NCI-H2107 treated with DMSO at 0.1 percent for 48 hours (cell line): Measurements from ENCODE around the gene PARD3.
"Not testable (repeated sequence)": the region's sequence is repeated elsewhere in the genome, so short reads cannot be mapped to it uniquely, and the experiment has no call there.

Experiments
- DNase-seq: peaks from one replicate; lab custom pipeline; 2025; ENCODE audit not compliant: unreplicated experiment; lab: John Stamatoyannopoulos, UW

PARD3 gene

DNA sequence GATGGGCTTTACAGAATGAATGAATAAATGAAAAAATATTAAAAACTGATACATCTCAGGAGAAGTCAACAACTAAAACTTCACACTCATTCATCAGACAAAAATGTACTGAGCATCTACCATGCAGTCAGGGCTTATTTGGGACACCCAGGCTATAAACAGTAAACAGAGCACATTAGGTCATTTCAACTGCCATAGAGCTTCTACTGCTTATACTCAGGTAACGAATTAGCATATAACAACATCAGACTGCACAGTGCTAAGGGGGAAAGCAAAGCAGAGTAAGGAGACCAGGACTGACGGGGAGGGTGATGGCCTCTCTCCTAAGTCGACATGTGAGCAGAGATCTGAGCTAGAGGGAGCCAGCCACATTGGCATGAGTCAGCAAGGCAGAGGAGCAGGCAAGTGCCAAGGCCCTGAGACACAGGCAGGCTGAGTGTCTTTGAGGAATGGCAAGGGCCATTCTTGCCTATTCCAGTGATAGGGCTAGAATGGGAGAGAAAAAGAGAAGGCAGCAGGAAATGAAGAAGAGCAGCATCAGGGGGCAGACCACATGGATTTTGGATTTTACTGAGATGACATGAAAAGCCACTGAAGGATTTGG is 528.9 kb downstream of the PARD3 start:
- DNase-seq: no peak

DNA sequence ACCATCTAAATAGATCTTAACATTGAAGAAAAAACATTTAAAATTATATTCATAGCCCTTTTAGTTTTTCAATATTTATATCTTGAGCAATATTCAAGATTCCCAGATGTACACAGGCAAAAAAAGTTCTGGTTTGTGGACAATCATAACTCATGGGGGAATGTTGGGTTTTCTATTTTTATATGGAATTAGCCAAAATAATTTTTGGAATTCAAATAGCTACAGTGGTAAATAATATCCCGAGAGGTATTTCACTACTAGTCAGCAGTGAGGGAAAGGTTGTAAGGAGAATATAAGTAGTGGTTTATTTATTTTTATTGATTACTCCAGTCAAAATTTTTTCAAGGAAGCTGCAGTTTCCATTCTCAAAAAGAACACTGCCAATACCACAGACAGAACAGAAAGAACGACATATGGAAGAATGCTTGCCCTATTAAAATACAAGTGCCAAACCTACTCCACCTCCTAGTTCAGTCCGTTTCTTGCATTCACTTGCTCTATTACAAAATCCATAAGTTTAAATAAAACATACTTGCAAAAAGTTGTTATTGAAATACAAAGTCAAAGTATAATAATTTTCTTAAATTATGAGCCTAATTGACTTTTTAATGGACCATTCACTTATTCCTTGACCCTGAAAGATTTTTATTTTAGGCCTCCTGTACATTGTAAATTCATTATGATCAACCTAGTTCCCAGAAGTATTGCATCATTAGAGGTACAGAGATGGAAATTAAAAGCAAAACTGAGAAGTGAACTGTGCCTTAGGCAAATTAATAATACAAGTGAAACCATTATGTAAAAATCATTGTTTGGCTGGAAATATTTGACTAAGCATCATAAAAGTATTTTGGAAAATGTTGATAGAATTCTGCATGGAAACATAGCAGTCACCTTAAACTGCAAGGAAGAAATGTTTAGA is 533.2 kb downstream of the PARD3 start:
- DNase-seq: no peak

DNA sequence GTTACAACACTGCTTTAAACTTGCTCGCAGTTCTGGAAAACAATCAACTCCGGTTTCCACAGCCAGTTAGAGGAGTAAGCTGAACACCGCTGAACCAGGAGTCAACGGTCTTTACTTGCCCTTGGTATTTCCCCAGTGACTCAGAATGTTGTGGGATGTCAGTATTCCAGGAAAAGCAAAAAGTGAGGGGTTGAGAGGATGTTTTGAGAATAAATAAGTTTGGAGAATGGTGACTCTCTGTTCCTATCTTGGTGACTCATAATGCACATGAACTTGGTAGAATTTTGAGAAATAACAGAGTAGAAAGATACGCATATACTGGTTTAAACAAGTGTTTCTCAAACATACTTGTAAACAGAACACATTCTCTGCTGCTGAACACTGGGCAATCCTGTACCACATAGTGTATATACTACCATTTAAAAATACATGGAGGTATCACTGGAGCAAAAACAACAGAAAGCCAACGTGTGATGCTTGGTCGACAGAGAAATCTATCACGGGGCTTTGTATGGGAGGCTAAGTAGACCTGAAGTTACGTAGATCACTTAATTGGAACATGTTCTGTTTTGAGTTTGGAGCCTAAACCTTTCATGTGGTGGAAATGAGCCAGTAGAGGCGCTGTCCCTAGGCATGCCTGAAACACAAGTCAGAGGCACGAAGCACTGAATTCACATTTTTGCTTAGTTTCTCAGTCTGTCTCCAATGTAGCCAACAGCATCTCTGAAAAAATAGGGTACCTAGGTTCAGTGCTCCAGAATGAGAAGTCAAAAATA is 534.3 kb downstream of the PARD3 start:
- no peak for DNase-seq

DNA sequence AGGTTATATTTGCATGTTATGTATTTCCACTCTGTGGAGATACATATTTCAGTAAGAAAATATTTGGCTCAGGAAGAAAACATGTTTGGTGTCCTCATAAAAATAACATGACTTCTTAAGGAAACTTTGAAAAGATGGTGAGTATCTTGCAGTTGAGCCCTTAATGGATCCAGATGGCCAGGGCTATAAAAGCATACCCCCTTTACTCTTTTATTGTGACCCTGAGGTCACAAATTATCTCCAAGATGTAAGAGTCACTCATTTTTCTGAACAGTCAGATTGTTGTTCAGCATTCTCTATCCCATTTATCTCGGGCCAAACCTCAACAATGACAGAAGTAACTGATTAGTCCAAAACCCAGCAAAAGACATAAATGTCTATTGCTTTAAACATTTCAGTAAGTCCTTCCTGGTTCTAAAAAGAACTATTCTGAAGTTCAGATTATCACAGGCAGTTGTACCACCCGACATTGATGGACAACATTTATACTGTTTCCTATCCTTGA is 539.4 kb downstream of the PARD3 start:
- no peak for DNase-seq

DNA sequence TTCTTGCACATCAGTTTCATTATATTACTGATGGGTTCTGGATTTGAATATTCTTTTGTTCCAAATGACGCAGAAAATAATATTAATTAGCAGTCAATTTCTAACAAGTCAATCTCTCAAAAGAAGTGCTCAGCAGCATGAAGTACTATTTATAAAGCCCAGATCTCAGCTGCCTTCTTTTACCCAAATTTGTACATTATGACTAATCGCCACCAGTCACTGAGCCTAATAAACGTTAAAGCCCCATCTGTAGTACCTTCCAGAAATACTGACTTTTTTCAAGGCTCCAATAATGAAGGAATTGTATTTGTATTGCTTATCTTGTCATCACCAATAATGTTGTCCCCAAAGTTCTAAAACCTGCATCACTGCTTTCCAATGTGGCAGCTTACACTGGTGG is 540.2 kb downstream of the PARD3 start:
- DNase-seq: no peak

DNA sequence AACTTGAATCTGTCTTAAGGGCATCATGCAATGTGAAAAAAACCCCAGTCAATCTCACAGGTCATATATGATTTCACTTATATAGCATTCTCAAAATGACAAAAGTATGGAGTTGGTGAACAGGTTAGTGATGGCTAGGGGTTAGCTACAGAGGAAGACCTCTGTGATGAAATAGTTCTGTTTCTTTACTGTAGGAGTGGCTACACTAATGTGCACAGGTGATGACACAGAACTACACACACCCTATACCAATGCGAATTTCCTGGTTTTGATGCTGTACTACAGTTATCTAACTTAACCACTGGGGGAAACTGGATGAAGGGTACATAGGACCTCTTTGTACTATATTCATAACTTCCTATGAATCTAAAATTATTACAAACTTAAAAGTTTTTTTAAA is 541.8 kb downstream of the PARD3 start:
- no peak for DNase-seq

DNA sequence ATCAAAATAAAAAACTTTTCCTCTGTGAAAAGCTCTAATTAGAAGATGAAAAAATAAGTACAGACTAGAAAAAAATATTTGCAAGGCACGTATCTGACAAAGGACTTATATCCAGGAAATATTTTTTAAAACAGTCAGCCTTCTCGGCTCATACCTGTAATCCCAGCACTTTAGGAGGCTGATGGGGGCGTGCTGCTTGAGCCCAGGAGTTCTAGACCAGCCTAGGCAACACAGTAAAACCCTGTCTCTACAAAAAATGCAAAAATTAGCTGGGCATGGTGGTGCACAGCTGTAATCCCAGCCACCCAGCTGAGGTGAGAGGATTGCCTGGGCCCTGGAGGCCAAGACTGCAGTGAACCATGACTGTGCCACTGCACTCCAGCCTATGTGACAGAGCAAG is 542.8 kb downstream of the PARD3 start:
- DNase-seq: no peak

DNA sequence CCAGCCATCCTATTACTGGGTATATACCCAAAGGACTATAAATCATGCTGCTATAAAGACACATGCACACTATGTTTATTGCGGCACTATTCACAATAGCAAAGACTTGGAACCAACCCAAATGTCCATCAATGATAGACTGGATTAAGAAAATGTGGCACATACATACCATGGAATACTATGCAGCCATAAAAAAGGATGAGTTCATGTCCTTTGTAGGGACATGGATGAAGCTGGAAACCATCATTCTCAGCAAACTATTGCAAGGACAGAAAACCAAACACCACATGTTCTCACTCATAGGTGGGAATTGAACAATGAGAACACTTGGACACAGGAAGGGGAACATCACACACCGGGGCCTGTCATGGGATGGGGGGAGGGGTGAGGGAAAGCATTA is 546.7 kb downstream of the PARD3 start:
- not testable (repeated sequence) for DNase-seq

DNA sequence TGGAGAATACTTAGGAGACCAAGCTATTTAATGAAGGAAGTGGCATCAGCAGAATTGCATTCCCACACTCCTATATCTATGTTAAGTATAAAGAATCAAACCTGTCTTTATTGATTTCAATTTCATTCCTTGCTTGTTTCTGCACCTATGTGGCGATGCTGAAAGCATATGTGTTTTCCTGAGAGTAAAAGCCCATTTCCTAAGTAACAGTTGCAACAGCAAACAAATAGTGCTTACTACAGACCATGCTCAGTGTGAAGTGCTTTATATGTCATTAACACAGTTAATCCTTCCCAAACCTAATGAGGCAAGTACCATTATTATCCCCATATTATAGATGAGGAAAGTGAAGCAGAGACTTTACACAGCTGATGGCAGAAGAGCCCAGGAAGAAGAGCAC is 552.1 kb downstream of the PARD3 start:
- no peak for DNase-seq

DNA sequence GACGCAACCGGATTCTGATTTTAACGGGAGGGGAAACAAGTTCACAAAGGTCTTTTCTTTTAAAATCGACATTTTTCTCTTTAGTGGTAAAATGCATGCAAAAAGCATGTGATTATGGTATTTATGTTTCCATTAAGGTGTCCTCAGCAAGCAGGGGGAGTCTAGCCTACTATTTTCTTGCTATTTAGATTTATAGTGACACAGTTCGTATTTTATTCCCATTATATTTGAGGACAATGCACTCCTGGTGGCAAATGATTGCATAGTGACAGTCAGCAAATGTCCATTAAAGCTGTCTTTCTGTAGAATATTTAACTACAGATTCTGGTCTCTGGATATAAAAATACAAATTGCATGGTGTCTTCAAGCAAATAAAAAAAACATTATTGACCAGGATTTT is 554.2 kb downstream of the PARD3 start:
- DNase-seq: no peak

DNA sequence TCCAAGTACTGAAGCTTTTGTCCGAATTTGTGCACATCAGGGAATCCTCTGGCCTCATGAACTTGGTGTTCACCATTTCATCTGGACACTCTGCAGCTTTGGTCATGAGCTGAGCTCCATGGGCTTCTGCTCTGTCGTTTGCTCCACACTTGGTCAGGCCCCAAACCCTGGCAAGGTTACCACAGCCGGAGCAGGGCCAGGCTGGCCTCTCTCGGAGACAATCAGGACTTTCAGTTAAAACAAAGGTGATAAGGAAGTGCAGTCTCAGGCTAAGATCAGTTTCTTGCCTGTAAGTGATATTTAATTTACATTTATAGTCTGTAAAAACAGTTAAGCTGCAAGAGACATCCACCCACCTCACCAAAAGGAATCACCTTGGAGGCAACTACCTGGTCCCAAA is 558.9 kb downstream of the PARD3 start:
- DNase-seq: no peak

DNA sequence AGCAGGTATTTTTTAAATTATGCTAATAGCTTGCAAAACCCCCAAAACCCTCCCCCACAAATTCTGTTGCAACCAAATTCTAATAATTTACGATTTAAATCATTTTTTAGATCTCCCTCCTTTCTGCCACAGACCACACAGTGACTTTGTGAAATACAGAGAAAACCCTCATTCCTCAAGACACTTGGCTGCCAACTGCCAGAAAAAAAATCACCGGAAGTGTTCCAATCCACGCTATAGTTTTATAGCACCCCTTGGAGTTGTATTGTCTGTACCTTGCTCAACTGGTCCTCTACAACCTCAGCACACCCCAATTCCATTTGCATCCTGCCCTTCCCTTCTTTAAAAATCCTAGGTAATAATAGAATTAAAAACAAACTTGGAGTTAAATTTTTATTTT is 560.1 kb downstream of the PARD3 start:
- no peak for DNase-seq

DNA sequence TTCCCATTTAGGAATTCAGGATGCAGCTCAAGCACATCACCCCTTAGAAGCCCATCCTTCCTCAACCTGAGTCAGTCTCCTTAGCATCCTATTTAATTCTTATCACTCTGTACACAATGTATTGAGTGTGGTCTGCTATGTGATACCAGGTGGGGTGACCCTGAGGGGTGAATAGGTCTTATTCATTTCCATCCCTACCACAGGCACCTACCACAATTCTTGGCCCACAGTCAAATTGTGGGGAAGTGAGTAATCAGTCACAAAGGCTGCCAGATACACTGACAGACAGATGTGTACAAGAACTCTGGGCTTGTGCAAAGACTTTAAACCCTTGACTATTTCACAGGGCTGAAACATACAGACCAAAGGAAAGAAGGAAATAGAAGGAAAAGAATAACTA is 560.5 kb downstream of the PARD3 start:
- no peak for DNase-seq

DNA sequence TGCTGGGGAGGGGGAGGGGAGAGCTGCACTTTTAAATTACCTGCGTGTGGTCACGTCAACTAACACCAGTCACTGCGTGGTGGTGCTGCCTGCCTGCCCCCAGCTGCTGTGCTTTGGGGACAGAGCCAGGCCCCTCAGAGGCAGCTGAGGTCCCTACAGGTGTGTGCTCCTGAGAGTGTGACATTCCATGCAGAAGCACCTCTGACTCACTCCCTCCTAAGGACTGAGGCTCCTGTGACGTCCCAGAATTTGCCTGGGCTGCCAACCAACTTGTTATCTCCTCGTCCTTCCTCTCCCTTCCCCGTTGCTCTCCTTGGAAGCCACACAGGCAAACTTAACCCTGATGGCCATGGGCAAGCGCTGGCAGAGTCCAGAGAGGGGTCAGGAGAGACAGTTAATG is 563.0 kb downstream of the PARD3 start:
- DNase-seq: no peak

DNA sequence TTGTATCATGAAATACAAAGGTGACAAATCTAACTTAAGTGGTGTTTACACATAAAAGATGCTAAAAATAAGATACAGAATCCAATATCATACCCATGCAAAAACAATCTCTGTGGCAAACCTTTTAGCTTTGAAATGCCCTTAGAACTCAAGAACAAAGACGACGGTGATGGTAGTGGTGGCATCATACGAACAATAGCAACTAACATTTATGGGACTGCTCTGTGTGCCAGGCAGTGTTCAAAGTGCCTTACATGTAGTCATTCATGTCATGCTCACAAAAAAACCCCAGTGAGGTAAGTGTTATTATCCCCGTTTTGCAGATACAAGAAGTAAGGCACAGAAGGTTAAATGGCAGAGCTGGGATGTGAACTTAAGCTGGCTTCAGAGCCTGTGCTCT is 563.9 kb downstream of the PARD3 start:
- DNase-seq: no peak

DNA sequence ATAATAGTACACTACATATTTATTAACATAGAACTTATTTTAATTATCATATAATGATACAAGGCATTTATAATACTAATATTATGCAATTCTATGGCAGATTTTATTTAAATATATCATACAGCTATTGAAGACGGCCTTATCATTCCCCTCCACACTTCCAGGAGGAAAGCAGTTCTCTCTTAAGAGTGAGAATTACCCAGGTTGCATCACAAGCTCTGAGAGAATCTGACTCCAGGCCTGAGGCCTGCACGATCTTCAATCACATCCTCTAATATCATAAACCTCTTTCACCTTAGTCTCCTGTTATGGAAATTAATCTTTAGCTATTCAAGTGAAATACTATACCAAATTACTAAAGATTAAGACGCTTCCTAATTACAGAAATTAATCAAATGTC is 564.4 kb downstream of the PARD3 start:
- no peak for DNase-seq

DNA sequence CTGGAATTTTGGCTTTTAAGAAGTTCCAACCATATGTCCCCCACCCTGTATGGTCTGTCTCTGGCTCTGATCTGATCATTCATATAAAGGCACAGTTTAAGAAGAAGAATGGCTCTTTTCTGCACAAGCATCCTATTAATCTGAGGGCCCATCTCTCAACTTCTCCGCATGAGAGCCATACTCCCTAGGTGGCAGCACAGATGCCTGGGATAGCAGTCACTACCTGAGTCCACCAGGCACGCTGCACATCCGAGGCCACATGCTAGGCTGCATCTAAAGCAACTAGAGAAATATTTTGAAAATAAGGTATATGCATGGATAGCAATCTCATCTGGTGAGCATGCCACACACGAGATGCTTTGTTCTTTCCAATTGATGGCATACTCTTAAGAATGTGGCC is 565.5 kb downstream of the PARD3 start:
- DNase-seq: no peak

DNA sequence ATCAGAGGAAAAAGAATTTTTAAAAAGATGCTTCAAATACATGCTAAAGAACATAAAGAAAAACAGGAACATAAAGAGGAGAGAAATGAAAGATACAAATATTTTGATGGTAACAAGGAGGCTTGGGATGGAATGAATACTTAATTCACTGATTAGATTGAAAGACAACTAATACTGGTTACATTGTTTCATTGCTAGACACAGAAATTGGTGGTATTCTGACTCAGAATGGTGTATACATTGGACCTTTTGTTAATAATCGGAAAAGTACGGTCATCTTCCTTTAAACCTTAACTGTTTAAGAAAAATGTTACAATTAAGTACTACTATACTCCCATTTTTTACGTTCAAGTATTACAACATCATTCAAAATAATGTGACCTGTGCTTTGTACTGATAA is 567.5 kb downstream of the PARD3 start:
- no peak for DNase-seq

DNA sequence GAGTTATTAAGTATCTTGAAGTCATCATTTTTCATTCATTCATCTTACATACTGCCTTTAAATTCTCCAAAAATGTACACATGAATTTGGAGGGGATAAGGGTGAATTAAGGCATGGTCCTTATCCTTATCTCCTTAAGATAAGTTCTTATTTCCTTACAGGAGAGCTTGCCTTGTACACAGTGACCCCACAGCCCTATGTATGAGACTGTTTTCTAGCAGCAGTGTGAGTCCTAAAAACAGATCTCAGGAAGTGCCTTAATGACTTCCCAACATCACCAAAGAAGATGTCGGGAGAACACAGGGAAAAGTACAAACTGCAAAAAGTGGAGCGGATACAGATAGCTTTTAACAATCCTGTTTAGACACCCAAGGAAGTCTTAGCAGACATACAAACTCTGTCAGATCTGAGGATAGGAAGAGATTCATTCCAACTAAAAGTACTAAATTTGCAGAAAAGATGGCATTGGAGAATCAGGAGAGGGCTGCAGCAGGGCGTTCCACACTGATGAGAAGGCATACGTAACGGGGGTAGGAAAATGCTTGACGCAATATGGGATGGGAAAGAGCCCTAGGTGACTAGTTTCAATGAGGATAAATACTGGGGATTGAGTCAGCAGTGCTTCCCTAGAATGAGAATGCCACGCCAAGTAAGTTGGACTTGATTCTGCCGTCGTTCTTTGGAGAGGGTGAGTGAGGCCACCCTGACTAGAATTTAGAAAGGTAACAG is 570.2 kb downstream of the PARD3 start:
- no peak for DNase-seq

DNA sequence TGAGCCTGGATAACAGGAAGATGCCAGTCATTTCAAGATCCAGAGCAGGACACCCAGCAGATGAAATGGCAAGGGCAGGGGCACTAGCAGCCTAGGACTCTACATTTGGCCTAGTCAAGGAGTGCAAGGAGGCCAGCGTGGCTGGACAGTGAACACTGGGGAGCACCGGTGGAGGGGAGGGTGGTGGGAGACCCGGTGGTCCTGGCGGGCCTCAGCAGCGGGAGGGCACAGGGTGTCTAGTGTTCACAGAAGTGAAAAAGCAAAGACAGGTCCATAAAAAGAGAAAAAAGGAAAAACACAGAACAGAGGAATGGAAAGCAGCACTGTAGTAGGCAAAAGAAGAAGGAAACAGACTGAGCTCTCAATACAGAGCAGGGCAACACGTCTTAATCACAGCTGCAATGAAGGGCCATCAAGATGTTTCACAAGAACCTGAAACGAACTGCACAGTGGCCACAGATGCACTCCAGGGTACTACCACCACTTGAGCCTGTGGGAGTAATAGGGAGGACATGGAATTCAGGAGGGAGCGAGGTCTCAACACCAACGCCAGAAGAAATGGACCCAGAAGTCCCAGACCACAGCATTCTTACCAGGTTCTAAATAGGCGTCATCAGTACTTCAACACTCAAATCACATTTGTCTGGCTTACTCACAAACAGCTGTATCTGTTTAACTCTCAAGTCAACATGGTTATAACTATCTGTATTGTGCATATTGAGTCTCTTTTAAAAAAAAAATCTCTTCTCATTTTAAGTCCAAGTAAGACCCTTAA is 573.7 kb downstream of the PARD3 start:
- DNase-seq: no peak
